SU-DHL-6 (cell line): ENCODE results near the gene ADCY7.

Source experiments
- CTCF ChIP-seq: fragments of 200-600 bp; sonication (generic); IDR thresholded peaks from one replicate; pipeline ENCODE4 v1.5.1; 2017; ENCODE audit warnings: antibody characterized with exemption, mild to moderate bottlenecking, low read length, moderate library complexity; ENCODE audit not compliant: insufficient read depth, poor library complexity, severe bottlenecking
- EZH2phosphoT487 ChIP-seq: fragments of 200-600 bp; sonication (generic), shearing (Covaris generic); conservative IDR thresholded peaks from 2 replicates; pipeline ENCODE4 v1.6.1; 2018; ENCODE audit warnings: mild to moderate bottlenecking, antibody characterized with exemption, low read length, moderate library complexity, mixed read lengths

- no peak for TF ChIP-seq CTCF
- TF ChIP-seq EZH2phosphoT487 = no peak
Observed at GRCh38 chr16:50315346-50315997, 49.1 kb downstream of the ADCY7 start.
